HG02678 (cell line): ENCODE data around the gene TMEM86A.
A peak's percentile ranks its signal among the peaks of the same experiment; 100 is the strongest.

Experiments
- ATAC-seq: cut with Tn5 transposase; IDR thresholded peaks from one replicate; pipeline ENCODE4 v1.9.1; 2021; ENCODE audit warnings: mild to moderate bottlenecking, moderate library complexity; ENCODE audit not compliant: unreplicated experiment

The TMEM86A gene

DNA sequence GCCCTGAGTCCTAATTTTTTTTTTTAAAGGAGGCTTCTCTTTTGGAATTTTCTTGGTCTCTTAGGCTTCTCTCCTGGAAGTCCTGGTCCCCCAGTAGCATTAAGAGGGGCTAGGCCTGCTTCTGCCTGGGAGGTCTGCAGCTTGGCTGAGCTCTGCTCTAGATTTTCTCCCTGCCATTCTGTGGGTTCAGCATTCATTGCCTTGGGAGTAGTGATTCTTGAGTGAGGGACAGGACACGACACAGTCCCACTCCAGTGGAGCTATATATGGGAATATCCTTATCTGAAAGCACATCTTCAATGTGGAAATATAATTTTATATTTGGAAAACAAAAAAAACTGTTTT lies 23.7 kb downstream of the TMEM86A start:
- no peak for ATAC-seq

DNA sequence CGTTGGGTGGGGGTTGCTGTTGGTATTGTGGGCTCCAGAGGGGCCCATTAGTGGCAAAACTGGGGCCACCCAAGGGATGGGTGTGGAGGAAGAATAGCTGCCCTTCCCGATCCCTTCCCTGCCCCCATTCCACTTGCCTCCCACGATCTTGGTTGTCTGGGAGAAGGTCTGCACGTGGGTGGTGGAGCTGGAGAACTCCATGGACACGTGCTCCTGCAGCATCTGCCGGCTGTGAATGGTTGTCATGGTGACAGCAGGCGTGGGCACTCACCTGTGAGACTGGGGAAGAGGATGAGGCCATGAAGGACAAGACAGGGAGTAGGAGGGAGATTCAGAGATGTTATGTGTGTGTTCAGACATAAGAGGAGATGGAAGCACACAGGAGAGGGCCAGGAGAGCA lies 25.4 kb downstream of the TMEM86A start:
- ATAC-seq: no peak

- no peak for ATAC-seq
These were observed 27.5 kb downstream of the TMEM86A start, which contains the start of gene IGSF22 for GRCh38 chr11:18726040-18726439. Gene IGSF22 (minus strand): TSS chr11:18726188. CDS start chr11:18724236, 1,952 bp downstream.

- ATAC-seq: peak; percentile 53
These were observed 29.1 kb downstream of the TMEM86A start for GRCh38 chr11:18727479-18728236.

DNA sequence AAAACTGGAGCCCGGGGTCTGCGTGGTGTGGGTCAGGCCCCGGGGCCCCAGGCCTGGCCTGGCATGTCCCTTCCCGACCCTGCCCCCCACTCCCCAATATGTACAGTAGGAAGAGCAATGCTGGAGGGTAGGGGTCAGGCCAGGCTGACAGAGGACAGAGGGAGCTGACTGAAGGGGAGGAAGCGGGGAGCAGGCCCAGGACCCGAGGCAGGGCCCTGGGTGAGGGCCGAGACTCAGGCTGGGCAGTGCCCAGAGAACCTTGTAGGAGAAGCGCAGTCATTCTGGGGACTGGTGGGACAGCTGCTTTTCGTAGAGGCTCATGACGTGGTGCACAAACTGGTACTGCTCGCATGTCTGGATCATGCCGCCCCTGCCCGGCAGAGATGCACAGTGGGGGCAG lies 30.1 kb downstream of the TMEM86A start:
- no peak for ATAC-seq

- ATAC-seq: no peak
These were observed 30.8 kb downstream of the TMEM86A start for GRCh38 chr11:18729426-18729825.

DNA sequence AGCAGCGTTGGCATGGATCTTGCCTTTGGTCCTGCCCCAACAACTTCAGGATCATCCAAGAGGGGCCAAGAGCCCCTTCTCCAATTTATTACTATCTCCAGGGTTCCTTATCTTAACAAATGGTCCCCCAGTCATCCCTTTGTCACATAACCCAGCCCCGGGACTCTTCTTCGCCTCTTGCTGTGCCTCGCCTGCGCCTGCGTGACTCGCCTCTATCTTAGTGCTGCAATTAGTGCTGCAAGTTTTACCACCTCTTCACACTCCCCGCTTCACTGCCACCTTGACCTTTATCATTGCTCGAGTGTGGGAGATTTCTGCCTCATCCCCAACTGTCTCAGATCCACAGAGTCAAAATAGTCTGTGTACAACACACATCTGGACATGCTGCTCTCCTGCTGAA lies 31.4 kb downstream of the TMEM86A start:
- ATAC-seq: no peak

DNA sequence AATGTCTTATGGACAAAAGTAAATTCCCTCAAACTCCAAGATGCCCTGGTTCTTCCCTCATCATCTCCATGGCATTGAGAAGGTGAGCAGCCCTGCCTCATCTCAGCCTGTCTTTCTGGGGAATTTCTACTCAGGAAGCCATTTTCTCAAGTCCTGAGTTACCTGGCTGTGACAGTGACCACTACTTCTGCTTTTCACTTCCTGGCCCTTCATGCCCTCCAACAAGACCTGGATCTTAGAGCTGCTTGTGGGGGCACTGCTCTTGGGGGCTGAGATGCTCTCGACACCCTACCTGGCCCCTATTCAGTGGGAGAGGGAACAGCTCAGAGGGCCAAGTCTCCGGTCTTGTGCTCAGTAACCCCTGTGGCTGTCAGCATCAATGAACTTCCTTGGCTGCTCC lies 32.9 kb downstream of the TMEM86A start:
- ATAC-seq: no peak

DNA sequence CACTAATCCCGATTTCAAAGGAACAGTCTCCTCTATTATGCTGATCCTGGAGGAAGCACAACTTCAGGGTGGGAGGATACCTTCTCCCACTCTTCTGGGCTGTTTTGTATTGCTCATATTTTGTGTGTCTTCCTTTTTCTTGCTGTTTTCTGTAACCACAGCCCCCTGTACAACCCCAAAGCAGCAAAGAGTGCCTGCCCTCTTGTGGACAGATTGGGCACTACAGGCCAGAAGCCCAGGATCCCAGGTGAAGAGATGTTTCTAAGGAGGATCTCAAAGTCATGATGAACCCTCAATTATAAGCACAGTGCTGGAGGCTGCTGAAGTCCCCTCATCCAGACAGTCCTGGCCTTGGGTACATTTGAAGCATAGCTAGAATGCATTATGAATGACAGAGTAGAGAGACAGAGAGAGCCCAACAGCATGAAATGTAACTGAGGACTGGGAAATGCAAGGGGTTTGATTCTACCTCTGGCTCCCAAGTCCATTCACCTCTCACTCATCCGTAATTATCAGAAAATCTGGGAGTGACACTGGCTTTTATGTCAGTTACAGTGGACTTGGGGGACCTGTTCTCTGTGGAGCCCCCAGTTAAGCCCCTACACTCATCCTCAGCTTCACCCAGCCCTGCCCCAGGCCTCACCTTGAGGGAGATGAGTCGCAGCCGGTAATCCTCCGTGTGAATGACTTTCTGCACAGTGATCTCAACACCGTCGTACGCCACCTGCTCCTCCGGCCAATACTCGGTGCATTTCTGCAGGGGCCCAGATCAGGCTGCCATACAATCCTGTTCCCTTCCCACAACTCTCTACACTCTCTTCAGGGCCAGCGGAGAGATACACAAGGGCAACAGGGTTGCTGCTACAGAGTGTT lies 33.6 kb downstream of the TMEM86A start:
- peak; percentile 60 for ATAC-seq

DNA sequence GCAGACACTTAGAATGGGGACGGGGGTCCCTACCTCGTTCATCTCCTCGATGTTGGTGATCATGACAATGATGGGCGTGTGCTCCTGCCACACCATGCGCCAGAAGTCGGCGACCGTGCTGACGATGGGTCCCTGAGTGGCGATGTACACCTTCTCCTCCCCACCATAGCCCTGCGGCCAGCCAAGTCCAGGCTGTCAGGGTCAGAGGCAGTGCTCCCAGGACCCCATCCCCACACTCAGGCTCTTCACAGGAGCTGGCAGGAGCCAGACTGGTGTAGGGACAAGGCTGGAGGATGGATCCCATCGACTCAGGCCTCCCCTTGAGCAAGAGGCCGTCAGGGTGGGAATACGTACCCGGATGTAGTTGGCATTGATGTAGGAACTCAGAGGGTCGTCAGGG lies 34.6 kb downstream of the TMEM86A start:
- ATAC-seq: no peak

GRCh38 chr11:18736590-18737148 lies 38.1 kb downstream of the TMEM86A start:
- ATAC-seq: no peak

DNA sequence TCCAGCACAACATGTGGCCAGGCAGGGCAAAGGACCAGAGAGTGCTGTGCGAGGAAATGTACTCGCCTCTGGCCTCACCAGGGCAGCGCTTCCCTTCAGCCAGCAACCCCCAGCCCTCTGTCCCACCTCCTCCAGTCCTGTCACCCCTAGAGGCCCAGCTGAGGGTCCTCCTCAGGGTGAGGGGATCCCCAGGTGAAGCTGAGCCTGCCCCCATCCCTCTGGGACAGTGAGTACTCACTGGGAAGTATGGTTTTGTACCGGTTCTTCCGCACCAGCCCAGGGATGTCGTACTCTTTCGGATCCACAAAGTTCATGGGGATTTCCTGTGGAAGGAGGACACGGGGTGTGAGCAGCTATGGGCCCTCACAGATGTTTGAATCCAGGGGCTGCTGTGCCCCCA lies 39.1 kb downstream of the TMEM86A start:
- no peak for ATAC-seq

GRCh38 chr11:18739685-18740084 lies 41.1 kb downstream of the TMEM86A start:
- no peak for ATAC-seq

- ATAC-seq: no peak
These were observed 43.2 kb downstream of the TMEM86A start for GRCh38 chr11:18741783-18742182.

GRCh38 chr11:18743365-18743764 lies 44.8 kb downstream of the TMEM86A start:
- ATAC-seq: no peak

DNA sequence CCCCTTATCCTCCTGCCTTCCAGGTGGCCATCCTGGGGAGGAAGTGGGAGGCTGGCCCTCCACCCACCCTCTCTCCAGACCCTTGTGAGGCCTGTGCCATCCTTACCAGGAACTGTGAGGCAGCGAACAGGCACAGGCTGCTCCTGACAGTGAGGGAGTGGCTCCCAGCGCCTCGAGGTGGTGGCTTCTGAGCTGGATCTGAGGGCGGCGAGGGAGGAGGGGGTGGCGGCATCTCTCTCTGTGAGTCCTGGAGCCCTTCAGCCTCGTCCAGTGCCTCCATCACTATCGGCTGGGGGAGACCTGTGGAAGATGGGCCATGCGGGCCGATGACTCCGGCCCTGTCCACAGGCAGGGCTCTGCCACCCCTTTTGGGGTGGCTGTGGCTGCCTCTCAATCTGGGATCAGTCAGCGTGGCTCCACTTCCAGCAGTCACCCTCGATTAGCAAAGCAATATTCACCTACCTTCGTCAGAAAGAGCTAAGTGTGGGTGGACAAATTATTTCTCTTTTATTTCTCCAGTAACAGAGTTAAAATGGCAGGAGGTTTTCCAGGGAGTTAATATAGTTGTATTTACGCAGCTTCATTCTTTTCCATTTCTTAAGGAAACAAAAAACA lies 45.4 kb downstream of the TMEM86A start:
- no peak for ATAC-seq

DNA sequence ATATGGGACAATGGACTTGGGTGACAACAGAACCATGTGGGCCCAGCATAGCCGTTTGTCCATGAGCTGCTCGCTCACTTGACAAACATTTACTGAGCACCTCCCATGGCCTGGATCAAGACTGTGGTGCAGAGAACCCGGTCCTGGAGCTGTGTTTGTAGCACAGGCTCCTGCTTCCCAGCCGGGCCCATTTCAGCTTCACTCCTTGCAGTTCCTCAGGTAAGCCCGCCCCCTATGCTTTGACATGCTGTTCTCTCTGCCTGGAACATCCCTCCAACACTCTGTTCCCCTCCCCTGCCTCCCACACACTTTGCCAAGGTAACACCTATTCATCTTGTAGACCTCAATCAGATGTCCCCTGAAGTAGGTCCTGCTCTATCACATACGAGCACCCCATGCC lies 46.7 kb downstream of the TMEM86A start:
- no peak for ATAC-seq

GRCh38 chr11:18748766-18749365 lies 50.3 kb downstream of the TMEM86A start:
- no peak for ATAC-seq

- ATAC-seq: no peak
These were observed 51.2 kb downstream of the TMEM86A start for GRCh38 chr11:18749681-18750319.

GRCh38 chr11:18750944-18751343 lies 52.4 kb downstream of the TMEM86A start:
- no peak for ATAC-seq

DNA sequence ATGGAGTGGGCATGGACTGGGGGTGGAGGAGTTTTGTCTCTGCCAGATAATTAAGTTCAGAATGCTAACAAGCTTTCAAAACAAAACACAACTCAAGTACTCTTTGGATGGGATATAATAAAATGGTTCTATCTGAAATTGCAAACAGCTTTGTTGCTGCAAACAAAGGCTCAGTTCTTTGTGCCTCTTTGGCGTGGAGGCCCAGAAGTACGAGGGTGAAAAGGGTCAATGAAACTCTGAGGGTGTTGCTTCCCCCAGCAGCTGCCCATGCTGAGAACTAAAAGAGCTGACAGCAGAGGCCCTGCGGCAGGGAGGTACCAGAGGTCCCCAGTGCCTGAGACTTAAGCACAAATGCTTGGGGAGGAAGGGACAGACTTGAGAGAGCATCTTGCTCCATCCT lies 53.9 kb downstream of the TMEM86A start:
- ATAC-seq: no peak
